ENCODE data around the gene HCFC1R1.

The HCFC1R1 gene

GRCh38 chr16:3001316-3001715 is 22.4 kb downstream of the HCFC1R1 start:
- DNase-seq (ENCODE audit: low read depth in 1 of 2, low spot score in 1 of 2), result no peak

DNA sequence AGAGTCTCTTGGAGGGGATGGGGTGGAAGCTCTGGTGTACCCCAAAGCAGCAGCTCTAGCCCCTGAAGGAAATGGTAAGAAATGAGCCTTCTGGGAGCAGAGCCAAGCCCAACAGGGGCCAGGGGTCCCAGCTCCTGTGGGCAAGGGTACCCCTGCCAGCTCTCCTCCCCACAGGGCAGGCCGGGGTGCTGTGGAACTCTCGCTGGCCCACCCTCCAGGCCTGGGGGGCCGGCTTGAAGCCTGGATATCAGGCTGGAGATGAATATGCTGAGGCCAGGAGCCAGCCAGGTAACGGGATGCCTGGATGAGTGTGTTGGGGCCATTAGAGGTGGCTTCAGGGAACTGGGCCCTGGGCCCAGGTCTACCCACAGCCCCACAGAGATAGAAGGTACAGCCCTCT is 23.2 kb downstream of the HCFC1R1 start:
- no peak for DNase-seq (ENCODE audit: low read depth in 1 of 2, low spot score in 1 of 2)

DNA sequence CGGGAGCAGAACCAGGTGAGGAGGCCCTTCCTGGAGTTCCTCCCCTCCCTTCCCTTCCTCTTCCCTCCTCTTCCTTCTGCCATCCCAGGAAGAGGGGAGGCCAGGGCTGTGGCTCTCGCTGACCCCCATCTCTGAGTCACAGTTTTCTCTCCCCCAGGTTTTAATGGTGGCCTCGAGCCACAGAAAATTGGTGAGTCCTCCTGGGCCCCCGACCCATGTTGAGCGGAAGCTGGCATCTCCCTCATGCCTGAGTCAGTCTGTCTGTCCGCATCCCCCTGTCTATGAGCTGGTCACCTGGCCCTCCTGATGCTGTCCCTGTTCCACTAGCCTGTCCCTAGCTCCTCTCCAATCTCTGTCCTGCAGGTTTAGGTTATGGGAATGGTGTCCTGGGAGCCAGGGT is 23.8 kb downstream of the HCFC1R1 start:
- DNase-seq (ENCODE audit: low read depth in 1 of 2, low spot score in 1 of 2), result no peak

DNA sequence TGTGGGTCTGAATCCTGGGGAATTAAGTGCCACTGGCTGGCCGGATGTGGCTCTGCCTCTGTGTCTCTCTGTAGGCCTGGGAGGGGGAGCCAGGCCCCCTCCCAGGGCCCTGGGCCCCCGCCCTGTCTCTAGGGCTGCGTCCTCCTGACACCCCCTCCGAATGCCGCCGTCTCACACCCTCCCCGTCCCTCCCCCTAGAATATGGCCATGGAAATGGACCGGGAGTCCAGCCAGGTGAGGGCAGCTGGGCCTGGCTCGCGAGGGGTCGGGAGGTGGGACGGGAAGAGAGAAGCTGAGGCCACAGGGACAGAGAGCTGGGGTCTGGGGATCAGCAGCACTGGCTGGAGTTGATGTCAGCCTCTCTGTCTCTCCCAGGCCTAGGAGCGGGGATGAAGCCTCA is 27.4 kb downstream of the HCFC1R1 start:
- no peak for DNase-seq (ENCODE audit: low read depth in 1 of 2, low spot score in 1 of 2)

DNA sequence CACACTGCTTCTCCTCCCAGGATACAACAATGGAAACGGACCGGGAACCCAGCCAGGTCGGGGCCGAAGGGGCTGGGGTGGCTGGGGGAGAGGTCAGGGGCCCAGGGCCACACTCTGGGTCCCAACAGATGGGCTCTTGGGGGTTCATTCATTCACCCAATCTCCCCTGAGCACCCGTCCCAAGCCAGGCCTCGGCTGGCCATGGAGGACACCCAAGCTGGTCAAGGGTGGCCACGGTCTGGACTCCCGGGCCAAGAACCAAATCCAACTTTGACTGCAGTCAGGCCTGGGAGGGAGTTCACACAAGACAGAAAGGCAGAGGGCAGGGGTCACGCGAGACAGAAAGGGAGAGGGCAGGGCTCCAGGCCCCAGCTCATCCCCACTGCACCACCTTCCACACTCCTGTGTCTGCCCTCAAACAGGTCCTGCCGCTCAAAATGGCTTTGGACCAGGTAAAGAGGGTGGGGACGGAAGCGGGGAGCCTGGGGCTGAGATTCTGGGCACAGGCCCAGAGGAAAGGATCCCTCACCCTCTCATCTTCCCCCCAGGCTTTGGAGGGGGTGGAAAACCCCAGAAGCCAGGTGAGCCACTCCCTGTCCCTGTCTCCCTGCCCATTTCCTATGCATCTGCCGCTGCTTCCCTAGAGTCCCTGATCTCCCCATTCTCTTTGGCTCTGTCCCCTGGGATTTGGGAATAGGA is 31.2 kb downstream of the HCFC1R1 start:
- no peak for DNase-seq (ENCODE audit: low read depth in 1 of 2, low spot score in 1 of 2)

DNA sequence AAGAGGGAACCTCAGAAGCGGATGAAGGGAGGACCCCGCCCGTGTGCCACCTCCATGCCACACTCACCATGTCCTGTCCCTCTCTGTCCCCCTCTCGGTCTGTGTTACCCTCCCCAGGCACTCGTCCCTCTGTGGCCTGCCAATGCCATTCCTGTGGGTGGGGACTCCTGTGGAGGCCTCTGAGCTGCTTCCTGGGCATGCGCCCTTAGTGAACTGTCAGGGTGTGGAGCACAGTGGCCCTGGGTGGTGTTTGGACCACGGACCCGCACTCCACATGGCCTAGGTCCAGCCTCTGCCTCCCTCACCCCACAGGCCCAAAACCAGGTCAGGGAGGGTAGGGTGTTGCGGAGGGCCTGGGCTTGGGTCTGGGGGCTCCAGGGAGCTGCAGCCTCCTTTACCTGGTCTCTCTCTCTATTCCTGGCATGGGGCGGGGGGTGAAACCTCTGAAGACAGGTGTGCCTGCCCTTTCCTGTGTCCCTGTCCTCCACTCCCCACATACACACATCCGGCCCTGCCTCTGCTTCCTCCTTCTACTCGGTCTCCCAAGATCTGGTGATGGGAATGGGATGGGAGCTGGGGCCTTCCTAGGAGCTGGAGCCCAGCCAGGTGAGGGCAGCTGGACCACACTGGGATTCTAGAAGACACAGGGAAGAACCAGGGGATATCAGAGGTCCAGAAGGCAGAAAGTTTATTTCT is 32.0 kb downstream of the HCFC1R1 start:
- no peak for DNase-seq (ENCODE audit: low read depth in 1 of 2, low spot score in 1 of 2)

GRCh38 chr16:2990891-2991290 is 32.9 kb downstream of the HCFC1R1 start:
- DNase-seq (ENCODE audit: low read depth in 1 of 2, low spot score in 1 of 2), result no peak

GRCh38 chr16:2988590-2989099 is 35.1 kb downstream of the HCFC1R1 start:
- DNase-seq (ENCODE audit: low read depth in 1 of 2, low spot score in 1 of 2), result no peak

DNA sequence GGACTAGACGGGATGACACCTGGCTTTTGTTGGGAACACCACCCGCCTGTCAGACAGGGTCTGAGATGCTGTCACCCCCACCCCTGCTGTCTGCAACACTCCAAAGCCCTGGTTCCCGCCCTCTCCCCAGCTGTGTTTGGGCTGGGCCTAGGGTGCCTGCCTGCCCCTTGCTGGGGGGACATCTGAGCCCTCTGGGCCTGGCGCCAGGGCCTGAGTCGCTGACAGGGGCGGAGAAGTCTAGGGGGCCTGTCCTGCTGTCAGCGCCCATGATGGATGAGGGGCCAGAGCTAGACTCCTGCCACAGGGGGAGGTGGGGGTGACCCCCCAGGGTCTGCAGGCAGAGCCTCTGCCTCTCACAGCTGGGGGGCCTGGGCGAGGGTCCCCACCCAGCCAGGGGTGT is 35.9 kb downstream of the HCFC1R1 start:
- no peak for DNase-seq (ENCODE audit: low read depth in 1 of 2, low spot score in 1 of 2)

DNA sequence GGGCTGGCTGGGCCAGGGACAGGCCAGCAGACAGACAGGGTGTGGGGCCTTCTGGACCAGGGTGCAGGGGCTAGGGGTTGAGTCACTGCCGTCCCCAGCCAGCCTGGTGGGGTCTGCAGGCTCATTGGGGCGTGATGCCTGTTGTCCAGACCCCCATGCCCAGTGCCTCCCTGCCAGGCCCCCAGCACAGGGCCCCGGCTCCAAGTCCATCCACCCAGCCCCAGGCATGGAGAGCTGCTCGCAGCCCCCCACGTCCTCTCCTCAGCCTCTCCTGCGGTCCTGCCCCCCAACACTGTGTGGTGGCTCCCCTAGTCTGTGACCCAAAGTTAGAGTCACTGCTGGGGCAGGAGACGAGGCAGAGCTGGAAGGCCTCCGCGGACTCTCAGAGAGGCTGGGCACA is 36.5 kb downstream of the HCFC1R1 start:
- no peak for DNase-seq (ENCODE audit: low read depth in 1 of 2, low spot score in 1 of 2)

- DNase-seq (ENCODE audit: low read depth in 1 of 2, low spot score in 1 of 2), result no peak
Measured at GRCh38 chr16:2986623-2987188, 37.0 kb downstream of the HCFC1R1 start.

DNA sequence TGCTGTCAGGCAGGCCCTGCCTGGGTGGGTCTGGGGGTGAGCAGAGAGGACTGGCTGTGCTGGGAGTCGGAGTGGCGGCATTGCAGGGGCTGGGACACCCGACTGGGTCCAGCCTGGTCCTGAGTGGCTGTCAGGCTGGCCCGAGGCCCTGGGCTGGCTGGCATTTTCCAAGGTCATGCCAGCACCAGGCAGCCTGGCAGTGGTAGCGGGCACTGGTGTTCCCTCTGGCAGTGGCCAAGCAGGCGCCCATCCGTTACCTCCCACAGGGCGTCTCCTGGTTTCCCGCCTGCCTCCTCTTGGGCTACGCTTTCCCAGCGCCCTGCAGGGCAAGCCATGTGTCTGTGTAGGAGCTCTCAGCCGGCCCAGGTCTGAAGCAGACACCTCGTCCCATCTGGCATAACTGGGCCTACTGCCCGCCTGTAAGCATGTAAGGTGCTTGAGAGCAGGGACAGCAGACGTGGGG is 37.8 kb downstream of the HCFC1R1 start:
- no peak for DNase-seq (ENCODE audit: low read depth in 1 of 2, low spot score in 1 of 2)

DNA sequence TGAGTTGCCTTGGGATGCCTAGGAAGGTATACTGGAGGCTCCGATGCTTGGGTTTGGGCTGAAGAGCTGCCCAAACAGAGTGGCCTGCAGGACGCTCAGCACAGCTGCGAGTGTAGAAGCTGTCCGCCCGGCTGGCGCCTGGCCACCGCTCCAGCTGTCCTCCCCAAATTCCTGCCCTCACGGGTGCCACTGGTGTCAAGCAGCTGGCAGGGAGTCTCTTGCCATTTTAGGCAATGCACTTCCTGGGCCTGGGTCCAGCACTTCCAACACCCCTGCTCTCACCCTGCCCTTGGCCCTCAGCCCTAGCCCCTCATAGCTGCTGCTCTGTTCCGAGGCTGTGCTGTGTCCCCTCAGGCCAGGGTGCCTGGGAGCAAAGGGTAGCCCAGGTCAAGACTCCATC is 38.3 kb downstream of the HCFC1R1 start:
- DNase-seq (ENCODE audit: low read depth in 1 of 2, low spot score in 1 of 2), result no peak

DNA sequence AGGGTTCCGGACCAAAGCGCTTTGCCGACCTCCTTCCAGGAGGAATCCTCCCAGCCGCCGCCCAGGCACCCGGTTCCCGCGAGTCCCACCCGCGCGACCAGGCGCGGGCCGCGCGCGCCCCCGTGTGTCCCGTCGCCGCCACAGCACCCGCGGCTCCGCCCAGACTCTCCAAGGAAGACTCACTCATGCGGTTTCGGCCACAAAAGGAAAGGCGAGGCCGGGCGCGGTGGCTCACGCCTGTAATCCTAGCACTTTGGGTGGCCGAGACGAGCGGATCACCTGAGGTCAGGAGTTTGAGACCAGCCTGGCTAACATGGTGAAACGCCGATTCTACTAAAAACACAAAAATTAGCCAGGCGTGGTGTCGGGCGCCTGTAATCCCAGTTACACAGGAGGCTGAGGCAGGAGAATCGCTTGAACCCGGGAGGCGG is 40.0 kb downstream of the HCFC1R1 start:
- DNase-seq (ENCODE audit: low read depth in 1 of 2, low spot score in 1 of 2), result peak; percentile 54 to 59

GRCh38 chr16:2982402-2982801 is 41.3 kb downstream of the HCFC1R1 start:
- no peak for DNase-seq (ENCODE audit: low read depth in 1 of 2, low spot score in 1 of 2)

DNA sequence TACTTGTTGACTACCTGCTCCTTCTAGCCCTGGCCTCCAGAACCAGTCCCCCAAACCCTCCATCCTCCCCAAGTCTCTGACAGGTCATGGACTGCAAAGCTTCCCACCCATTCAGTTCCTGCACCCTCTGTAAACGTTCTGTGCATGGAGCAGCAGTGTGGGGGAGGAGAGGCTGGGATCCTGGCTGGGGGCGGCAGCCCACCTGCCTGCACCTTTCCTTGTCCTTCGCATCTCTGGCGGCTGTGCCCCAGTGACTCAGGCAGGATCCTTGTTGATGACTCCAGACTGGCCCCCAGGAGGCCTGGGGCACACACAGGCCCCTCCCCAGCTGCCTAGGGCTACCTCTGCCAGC is 41.9 kb downstream of the HCFC1R1 start:
- DNase-seq (ENCODE audit: low read depth in 1 of 2, low spot score in 1 of 2), result no peak

GRCh38 chr16:2981177-2981898 is 42.4 kb downstream of the HCFC1R1 start:
- DNase-seq (ENCODE audit: low read depth in 1 of 2, low spot score in 1 of 2), result no peak

- peak; percentile 89 to 94 for DNase-seq (ENCODE audit: low read depth in 1 of 2, low spot score in 1 of 2)
Measured at GRCh38 chr16:2980227-2981176, 43.2 kb downstream of the HCFC1R1 start, which contains the start of gene PKMYT1. PKMYT1 (minus strand) TSS chr16:2980446; CDS start chr16:2979657, 789 bp downstream.

DNA sequence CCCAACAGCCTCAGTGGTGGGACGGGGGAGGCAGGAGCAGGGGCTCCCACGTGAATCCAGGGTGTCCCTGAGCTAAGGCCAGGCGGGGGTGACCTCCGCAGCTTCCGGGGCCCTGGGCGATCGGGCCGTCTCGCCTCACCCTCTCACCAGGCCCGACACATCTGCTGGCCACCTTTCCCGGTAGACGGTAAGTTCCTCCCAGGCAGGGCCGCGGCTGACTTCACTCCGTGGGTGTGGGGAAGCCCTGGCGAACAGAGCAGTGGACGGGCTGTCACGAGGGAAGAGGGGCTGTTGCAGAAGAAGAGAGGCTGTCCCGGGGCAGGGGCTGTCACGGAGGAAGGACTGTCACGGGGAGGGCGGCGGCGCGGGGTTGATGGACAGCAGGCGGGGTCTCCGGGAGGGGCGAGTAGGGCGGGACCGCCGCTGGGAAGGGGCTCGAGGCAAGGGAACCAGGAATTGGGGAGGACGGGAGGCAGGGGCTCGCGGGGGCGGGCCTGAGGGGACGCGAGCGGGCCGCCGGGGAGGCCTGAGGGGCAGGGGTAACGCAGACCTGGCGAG is 44.0 kb downstream of the HCFC1R1 start:
- DNase-seq (ENCODE audit: low read depth in 1 of 2, low spot score in 1 of 2), result no peak

GRCh38 chr16:2977440-2977839 is 46.3 kb downstream of the HCFC1R1 start:
- DNase-seq (ENCODE audit: low read depth in 1 of 2, low spot score in 1 of 2), result no peak
